HG03342 (cell line): ENCODE data around the gene PTK6.
"Not testable (repeated sequence)": the region's sequence is repeated elsewhere in the genome, so short reads cannot be mapped to it uniquely, and the experiment has no call there.

Experiments
- ATAC-seq: cut with Tn5 transposase; IDR thresholded peaks from one replicate; pipeline ENCODE4 v1.9.1; 2021; ENCODE audit warnings: mild to moderate bottlenecking, moderate library complexity; ENCODE audit not compliant: unreplicated experiment

The PTK6 gene

GRCh38 chr20:63517376-63518309 is 19.5 kb downstream of the PTK6 start:
- no peak for ATAC-seq

DNA sequence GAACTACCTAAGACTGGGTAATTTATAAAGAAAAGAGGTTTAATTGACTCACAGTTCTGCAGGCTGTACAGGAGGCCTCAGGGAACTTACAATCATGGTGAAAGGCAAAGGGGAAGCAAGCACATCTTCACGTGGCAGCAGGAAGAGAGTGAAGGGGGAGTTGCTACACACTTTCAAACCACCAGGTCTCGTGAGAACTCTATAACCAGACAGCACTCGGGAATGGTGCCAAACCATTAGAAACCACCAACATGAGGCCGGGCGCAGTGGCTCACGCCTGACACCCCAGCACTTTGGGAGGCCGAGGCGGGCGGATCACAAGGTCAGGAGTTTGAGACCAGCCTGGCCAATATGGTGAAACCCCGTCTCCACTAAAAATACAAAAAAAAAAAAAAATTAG is 22.7 kb downstream of the PTK6 start:
- ATAC-seq: not testable (repeated sequence)

- no peak for ATAC-seq
Measured at GRCh38 chr20:63513207-63513606, 24.0 kb downstream of the PTK6 start.

- ATAC-seq: no peak
Measured at GRCh38 chr20:63509088-63509564, 28.1 kb downstream of the PTK6 start.

DNA sequence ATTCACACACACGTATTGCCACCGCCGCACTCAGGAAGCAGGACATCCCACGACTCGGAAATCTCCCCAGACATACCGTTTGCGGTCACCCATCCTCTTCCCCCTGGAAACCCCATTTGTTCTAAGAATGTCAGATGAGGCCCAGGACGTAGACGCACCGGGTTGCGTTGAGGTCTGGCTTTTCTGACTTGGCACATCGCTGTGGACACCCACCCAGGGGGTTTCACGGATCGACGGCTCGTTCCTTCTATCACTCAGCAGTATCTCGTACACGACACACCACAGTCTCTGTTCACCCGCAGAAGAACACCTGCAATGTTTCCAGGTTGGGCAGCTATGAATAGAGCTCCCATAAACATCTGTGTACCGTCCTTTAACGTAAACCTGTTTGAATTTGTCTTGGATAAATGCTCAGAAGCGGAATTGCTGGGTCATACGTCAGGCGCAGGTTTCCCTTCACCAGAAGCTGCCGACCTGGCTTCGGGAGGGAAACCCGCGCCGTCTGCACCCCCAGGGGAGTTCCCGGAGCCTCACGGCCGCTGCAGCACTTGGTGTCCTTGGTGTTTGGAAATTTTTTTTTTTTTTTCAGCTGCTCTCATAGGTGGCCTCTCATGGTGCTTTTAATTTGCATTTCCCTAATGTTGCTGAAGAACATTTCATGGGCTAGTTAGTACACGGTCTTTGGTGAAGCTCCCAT is 29.0 kb downstream of the PTK6 start:
- no peak for ATAC-seq

- no peak for ATAC-seq
Measured at GRCh38 chr20:63507083-63507743, 30.0 kb downstream of the PTK6 start.

GRCh38 chr20:63505723-63506122 is 31.5 kb downstream of the PTK6 start:
- ATAC-seq: no peak

GRCh38 chr20:63505281-63505680 is 31.9 kb downstream of the PTK6 start:
- no peak for ATAC-seq

- no peak for ATAC-seq
Measured at GRCh38 chr20:63504642-63505041, 32.5 kb downstream of the PTK6 start.

- no peak for ATAC-seq
Measured at GRCh38 chr20:63503524-63503923, 33.7 kb downstream of the PTK6 start.

GRCh38 chr20:63502671-63503172 is 34.5 kb downstream of the PTK6 start:
- ATAC-seq: no peak

GRCh38 chr20:63501818-63502670 is 35.1 kb downstream of the PTK6 start:
- ATAC-seq: no peak

- no peak for ATAC-seq
Measured at GRCh38 chr20:63500902-63501817, 36.0 kb downstream of the PTK6 start.

- no peak for ATAC-seq
Measured at GRCh38 chr20:63500151-63500901, 36.9 kb downstream of the PTK6 start.

- ATAC-seq: no peak
Measured at GRCh38 chr20:63499338-63499969, 37.7 kb downstream of the PTK6 start.

- ATAC-seq: no peak
Measured at GRCh38 chr20:63498960-63499337, 38.2 kb downstream of the PTK6 start, which contains the start of gene EEF1A2. EEF1A2 (minus strand) TSS chr20:63499083; CDS start chr20:63497763, 1,320 bp downstream.

DNA sequence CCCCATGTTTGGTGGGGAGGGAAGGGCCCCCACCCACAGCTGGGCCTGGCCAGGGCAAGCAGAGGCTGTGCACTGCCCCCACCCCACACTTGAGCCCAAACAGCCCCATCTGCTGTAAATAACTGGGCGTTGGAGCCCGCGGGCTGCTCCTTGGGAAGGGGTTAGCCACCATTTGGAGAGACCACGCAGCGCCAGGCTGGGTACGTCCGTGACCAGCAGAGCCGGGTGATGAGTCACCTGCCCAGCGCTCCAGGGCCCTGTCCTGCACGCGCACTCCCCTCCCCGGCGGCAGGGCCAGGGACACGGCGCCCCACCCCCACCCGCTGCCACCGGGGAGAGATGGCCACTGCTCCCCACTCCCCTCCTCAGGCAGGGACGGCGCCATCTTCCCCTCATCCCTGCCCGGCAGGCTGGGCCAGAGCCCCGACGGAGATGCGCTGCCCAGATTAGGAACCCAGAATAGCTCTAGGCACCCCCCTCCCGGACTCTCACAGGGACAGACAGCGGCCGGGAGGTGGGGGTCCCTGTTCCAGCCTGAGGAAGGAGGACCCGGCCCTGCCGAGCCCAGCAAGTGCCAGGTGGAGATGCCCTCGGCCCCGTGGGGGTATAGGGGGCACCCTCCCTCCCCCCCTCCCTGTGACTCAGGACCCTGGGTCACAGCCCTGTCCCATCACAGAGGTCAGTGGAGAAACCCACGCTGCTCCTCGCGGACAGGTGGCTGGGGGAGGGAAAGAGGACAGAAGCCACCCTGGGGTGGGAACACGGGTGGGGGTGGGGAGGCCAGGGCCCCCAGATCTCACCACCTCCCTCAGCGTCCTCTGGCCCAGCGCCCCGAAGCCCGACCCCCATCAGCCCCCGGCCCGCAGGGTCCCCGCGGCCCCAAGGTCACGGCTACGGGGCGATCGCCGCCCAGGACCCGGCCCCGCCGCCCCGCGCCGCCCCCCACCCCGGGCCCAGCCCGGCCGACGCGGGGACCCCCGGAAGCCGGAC is 38.9 kb downstream of the PTK6 start:
- ATAC-seq: no peak
